ENCODE results near the gene TPPP2. TPM values are rescaled to one million over a fixed set of nuclear protein-coding genes. Genes with fewer than 3 reads are reported as not detected.

Gene TPPP2
- total and polyA plus RNA-seq, 10 of the 15 experiments (the other 5 are each of a cell fraction or from before 2014, with no cell fraction given): not detected

- SMC1A ChIA-PET (ENCODE audit: uncharacterized antibody, unreplicated experiment): interaction anchor here (0.6 to 3.1 kb wide), 9 partner anchors 9 to 428 kb away, joined by 3 to 30 read pairs (median 5); no protein-coding TSS in a partner anchor
- H3K9ac ChIP-seq (ENCODE audit: control insufficient read depth, insufficient read depth, low read length): peak overlapping the region; percentile 35
- in situ Hi-C loops (cut with MboI): no loop called here
- ATAC-seq (peak; percentile 50), DNase-seq (ENCODE audit: low read depth, low spot score) (no peak), FAIRE-seq (no peak)
- intact Hi-C loops (cut with micrococcal nuclease; ENCODE audit: unreplicated experiment): loop anchor here (1.0 kb wide), 1 partner anchor 34 kb away; no protein-coding TSS in a partner anchor
- H3K36me3 ChIP-seq (ENCODE audit: control insufficient read depth in 2 of 2, insufficient read depth in 2 of 2, low read length in 1 of 2): no peaks in the 10 kb centered on the region
- CTCF ChIA-PET: interaction anchor here (0.7 to 5.6 kb wide), 11 partner anchors 9 to 244 kb away, joined by 3 to 100 read pairs (median 9); partner anchors contain the start of gene TMEM253
- H2AFZ ChIP-seq (ENCODE audit: control insufficient read depth, low read depth, low read length): no peak overlapping the region
- H3K79me2 ChIP-seq (ENCODE audit: control insufficient read depth, insufficient read depth, low read length): no peaks in the 10 kb centered on the region
- BruUV-seq (replicated peaks): no TSS peak
- TF ChIP-seq SUZ12 (IDR thresholded peaks at IDR 0.05; ENCODE audit: unreplicated experiment) (peak; percentile 93), CHD4 (IDR thresholded peaks at IDR 0.05) (no peak), IKZF1 (conservative IDR thresholded peaks at IDR 0.05) (no peak), LARP7 (IDR thresholded peaks at IDR 0.05) (peak; percentile 46; the same call in 1 of the 2 replicates), NFYA (IDR thresholded peaks at IDR 0.05; ENCODE audit: borderline replicate concordance, low read depth, low read length) (no peak), TBL1XR1 (IDR thresholded peaks at IDR 0.05; ENCODE audit: low read depth, low read length) (no peak), RCOR1 (conservative IDR thresholded peaks at IDR 0.05; ENCODE audit: low read depth, low read length) (no peak), IRF3 (IDR thresholded peaks at IDR 0.05) (no peak), SIX5 (IDR thresholded peaks at IDR 0.05; ENCODE audit: low read depth, low read length, severe bottlenecking) (no peak), STAT3 (IDR thresholded peaks at IDR 0.05; ENCODE audit: low read depth, low read length) (no peak)
- no peak overlapping the region for H3K27ac ChIP-seq (ENCODE audit: control insufficient read depth, insufficient read depth)
- under 1% methylated on average over 20 of the region's 23 CpGs for whole genome bisulfite sequencing (ENCODE audit: insufficient coverage, insufficient replicate concordance, low lambda C conversion rate, missing lambda C conversion rate)
- POLR2A ChIA-PET: interaction anchor here (0.6 to 2.6 kb wide), 4 partner anchors 34 to 376 kb away, joined by 3 to 21 read pairs (median 5); no protein-coding TSS in a partner anchor
- H3K4me3 ChIP-seq: peak overlapping the region; percentile 67
- no peaks in the 10 kb centered on the region for H4K20me1 ChIP-seq (ENCODE audit: control insufficient read depth, insufficient read depth)
- no peaks in the 10 kb centered on the region for H3K9me3 ChIP-seq (replicated peaks; ENCODE audit: control insufficient read depth, insufficient read depth, low read length)
- peaks cover 9 to 20% of the 10 kb centered on the region in 2 experiments for H3K27me3 ChIP-seq (replicated peaks in 1 of 2; ENCODE audit: control insufficient read depth in 2 of 2, insufficient read depth in 2 of 2, low read length in 1 of 2)
- RAD21 ChIA-PET (ENCODE audit: unreplicated experiment): interaction anchor here (0.9 to 3.0 kb wide), 9 partner anchors 19 to 452 kb away, joined by 3 to 42 read pairs (median 13); no protein-coding TSS in a partner anchor
- H3K4me1 ChIP-seq (ENCODE audit: control insufficient read depth, insufficient read depth, low read length): peaks cover 29% of the 10 kb centered on the region
- H3K4me2 ChIP-seq (ENCODE audit: control insufficient read depth, insufficient read depth): peak overlapping the region; percentile 67
Measured at GRCh38 chr14:21070610-21071224, 40.7 kb downstream of the TPPP2 start.

All from GM12878 (cell line).